Neural progenitor cell (in vitro differentiated cells): ENCODE results near the gene SFXN5.

ENCODE experiments used
- CTCF ChIP-seq: fragments of 200-600 bp; sonication (generic); IDR thresholded peaks from 2 replicates; pipeline ENCODE4 v1.5.1; 2017; ENCODE audit warnings: antibody characterized with exemption, mild to moderate bottlenecking
- EZH2 ChIP-seq: fragments of 200-600 bp; sonication (generic); IDR thresholded peaks from 2 replicates; pipeline ENCODE4 v1.6.1; 2017; ENCODE audit warnings: antibody characterized with exemption, mild to moderate bottlenecking, moderate library complexity

GRCh38 chr2:72915320-72915906 lies 156.1 kb downstream of the SFXN5 start:
- TF ChIP-seq CTCF (no peak), EZH2 (peak; percentile 67)
